Measurements from ENCODE around the gene TOGARAM2.

GRCh38 chr2:28978606-28979005, 2.5 kb upstream of the TOGARAM2 start:
- TF ChIP-seq MAFF (IDR thresholded peaks at IDR 0.05; ENCODE audit: low read depth, low read length) (no peak), GTF2F1 (IDR thresholded peaks at IDR 0.05; ENCODE audit: low read length) (no peak), RAD21 (CRISPR knock-in tag; IDR thresholded peaks at IDR 0.05) (no peak), HNRNPUL1 (IDR thresholded peaks at IDR 0.05; ENCODE audit: low read depth, low read length) (no peak), POLR2A (IDR thresholded peaks at IDR 0.05; ENCODE audit: insufficient read depth in 1 of 2, low read depth in 2 of 2, low read length in 2 of 2) (no peak), ARNT (IDR thresholded peaks at IDR 0.05) (no peak), ZNF33B (CRISPR knock-in tag; IDR thresholded peaks at IDR 0.05) (no peak), ZC3H13 (CRISPR knock-in tag; IDR thresholded peaks at IDR 0.05) (no peak), NFE2L1 (CRISPR knock-in tag; IDR thresholded peaks at IDR 0.05; ENCODE audit: borderline replicate concordance) (no peak), ZFAT (CRISPR knock-in tag; conservative IDR thresholded peaks at IDR 0.05) (no peak)
- TF ChIP-seq, protein P1, sequence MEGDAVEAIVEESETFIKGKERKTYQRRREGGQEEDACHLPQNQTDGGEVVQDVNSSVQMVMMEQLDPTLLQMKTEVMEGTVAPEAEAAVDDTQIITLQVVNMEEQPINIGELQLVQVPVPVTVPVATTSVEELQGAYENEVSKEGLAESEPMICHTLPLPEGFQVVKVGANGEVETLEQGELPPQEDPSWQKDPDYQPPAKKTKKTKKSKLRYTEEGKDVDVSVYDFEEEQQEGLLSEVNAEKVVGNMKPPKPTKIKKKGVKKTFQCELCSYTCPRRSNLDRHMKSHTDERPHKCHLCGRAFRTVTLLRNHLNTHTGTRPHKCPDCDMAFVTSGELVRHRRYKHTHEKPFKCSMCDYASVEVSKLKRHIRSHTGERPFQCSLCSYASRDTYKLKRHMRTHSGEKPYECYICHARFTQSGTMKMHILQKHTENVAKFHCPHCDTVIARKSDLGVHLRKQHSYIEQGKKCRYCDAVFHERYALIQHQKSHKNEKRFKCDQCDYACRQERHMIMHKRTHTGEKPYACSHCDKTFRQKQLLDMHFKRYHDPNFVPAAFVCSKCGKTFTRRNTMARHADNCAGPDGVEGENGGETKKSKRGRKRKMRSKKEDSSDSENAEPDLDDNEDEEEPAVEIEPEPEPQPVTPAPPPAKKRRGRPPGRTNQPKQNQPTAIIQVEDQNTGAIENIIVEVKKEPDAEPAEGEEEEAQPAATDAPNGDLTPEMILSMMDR (CRISPR knock-in tag; IDR thresholded peaks at IDR 0.05): no peak

Measured in HepG2 (cell line).